Skin epidermis (tissue), 12 donors: ENCODE data around the gene ABHD14A.

ENCODE experiments used
- H3K27ac ChIP-seq, 21 experiments: fragments of 200-600 bp; sonication (generic) in 11 of 21; one replicate each; pipeline ENCODE4 v1.5.0; 2020; ENCODE audit warnings: mild to moderate bottlenecking in 3 of 21, inconsistent platforms in 2 of 21, moderate library complexity in 2 of 21
- H3K4me3 ChIP-seq, 7 experiments: fragments of 200-600 bp; sonication (generic) in 2 of 7; one replicate each; pipeline ENCODE4 v1.5.0; 2020; ENCODE audit warnings: inconsistent platforms in 2 of 7, mild to moderate bottlenecking in 2 of 7, moderate library complexity in 1 of 7

The ABHD14A gene

GRCh38 chr3:52028572-52028971, 53.7 kb downstream of the ABHD14A start:
- Histone ChIP-seq H3K27ac (no peak overlapping the region), H3K4me3 (no peak overlapping the region)

GRCh38 chr3:52029053-52029452, 54.2 kb downstream of the ABHD14A start:
- no peak overlapping the region for H3K4me3 ChIP-seq
- H3K27ac ChIP-seq: no peak overlapping the region

GRCh38 chr3:52029535-52029934, 54.7 kb downstream of the ABHD14A start:
- H3K27ac ChIP-seq: no peak overlapping the region
- H3K4me3 ChIP-seq: no peak overlapping the region
